ENCODE data around the gene LSAMP.

Gene LSAMP

GRCh38 chr3:116254541-116254940, 190.7 kb downstream of the LSAMP start:
- no peak for DNase-seq (ENCODE audit: low read depth)
- TF ChIP-seq CTCF (conservative IDR thresholded peaks at IDR 0.05; ENCODE audit: low read depth, low read length) = no peak
- H3K4me3 ChIP-seq (ENCODE audit: low read length) = no peak overlapping the region

DNA sequence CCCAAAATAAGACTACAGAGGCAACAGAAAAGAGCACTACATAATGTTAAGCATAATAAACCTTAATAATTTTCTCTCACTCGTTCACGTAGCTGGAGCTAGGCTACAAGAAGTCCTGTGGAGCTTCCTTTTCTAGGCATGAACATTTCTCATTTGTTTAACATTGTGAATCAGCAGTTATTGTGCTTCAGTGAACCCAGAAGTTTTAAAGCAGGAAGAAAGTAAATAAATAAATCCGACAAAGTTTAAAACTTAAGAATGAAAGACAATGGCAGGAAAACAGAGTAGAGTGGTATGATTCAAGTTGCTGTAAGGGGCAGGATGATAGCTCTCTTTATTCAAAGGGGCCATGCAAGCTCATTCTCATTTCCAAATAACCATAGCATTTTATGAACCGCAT, 191.8 kb downstream of the LSAMP start:
- TF ChIP-seq CTCF (conservative IDR thresholded peaks at IDR 0.05; ENCODE audit: low read depth, low read length) = no peak
- no peak overlapping the region for H3K4me3 ChIP-seq (ENCODE audit: low read length)
- no peak for DNase-seq (ENCODE audit: low read depth)

DNA sequence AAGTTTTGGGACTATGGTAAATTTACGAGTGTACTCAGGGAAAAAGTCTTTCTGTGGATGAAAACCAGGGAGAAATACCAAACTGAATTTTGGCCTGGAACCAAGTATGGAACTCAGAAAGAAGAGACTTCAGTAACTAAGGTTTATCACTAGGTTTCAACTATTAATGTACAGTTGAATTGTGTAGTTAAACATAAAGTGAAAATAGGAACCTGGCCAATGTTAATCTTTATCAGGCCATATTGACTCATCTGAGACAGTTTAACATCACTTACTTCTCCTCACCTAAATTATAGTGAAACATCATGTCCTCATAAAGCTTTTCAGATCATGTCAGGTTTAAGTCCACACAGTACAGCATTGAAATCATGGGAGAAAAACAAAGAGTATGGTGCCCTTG, 197.7 kb downstream of the LSAMP start:
- TF ChIP-seq CTCF (conservative IDR thresholded peaks at IDR 0.05; ENCODE audit: low read depth, low read length) = no peak
- no peak for DNase-seq (ENCODE audit: low read depth)
- H3K4me3 ChIP-seq (ENCODE audit: low read length) = no peak overlapping the region

DNA sequence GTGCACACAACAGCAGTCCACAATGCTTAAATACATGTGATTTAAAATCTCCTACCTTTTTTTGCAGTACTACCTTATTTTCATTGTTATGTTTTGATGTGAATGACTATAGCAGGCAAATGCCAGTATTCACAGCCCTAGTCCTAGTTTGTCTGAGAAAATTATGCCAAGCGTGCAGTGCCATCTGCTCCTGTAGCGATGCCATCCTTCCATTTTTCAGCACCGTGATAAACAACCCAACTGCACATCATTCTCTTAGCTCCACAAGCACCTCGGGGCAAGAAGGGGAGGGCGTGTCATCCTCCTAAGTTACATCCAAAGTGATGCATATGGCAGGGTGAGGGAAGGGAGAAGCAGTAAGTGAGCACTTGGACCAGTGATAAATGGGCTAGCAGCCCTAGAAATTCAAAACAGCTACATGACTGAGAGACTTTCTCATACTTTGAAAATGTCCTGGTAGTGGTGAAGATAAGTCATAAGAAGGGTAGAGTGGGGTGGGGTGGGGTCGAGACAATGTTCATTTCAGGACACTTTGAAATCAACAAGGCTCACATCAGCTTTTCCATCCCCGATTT, 198.8 kb downstream of the LSAMP start:
- no peak for DNase-seq (ENCODE audit: low read depth)
- H3K4me3 ChIP-seq (ENCODE audit: low read length) = no peak overlapping the region
- no peak for TF ChIP-seq CTCF (conservative IDR thresholded peaks at IDR 0.05; ENCODE audit: low read depth, low read length)

- no peak for DNase-seq (ENCODE audit: low read depth)
- TF ChIP-seq CTCF (conservative IDR thresholded peaks at IDR 0.05; ENCODE audit: low read depth, low read length) = no peak
- no peak overlapping the region for H3K4me3 ChIP-seq (ENCODE audit: low read length)
These were observed 202.5 kb downstream of the LSAMP start for GRCh38 chr3:116242825-116243224.

DNA sequence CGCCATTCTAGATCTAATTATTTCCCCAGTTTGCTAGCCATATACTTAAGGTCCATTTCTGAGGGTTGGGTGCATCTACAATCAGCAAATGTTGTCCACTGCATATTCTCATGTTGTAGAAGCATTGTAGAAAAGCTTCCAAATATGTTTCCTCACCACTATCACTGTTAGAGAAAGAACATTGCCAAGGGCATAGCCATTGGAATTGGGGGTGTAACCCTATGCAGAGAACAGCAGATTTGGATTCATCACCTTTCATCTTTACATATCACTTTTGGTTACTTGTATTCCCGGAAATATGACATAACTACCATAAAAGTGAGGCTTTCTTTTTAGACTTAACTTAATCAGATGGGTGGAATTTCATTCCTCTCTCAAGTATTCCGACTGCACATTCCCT, 203.6 kb downstream of the LSAMP start:
- no peak for DNase-seq (ENCODE audit: low read depth)
- no peak for TF ChIP-seq CTCF (conservative IDR thresholded peaks at IDR 0.05; ENCODE audit: low read depth, low read length)
- no peak overlapping the region for H3K4me3 ChIP-seq (ENCODE audit: low read length)

- no peak for DNase-seq (ENCODE audit: low read depth)
- no peak overlapping the region for H3K4me3 ChIP-seq (ENCODE audit: low read length)
- no peak for TF ChIP-seq CTCF (conservative IDR thresholded peaks at IDR 0.05; ENCODE audit: low read depth, low read length)
These were observed 205.0 kb downstream of the LSAMP start for GRCh38 chr3:116240261-116240660.

Measured in retinal pigment epithelial cell (primary cell).